SK-N-MC (cell line): ENCODE data around the gene BBS1.

Source experiments
- EZH2 ChIP-seq: fragments of 200-600 bp; sonication (generic); IDR thresholded peaks from one replicate; pipeline ENCODE4 v1.6.1; 2017; ENCODE audit warnings: antibody characterized with exemption
- POLR2AphosphoS5 ChIP-seq: IDR thresholded peaks from 2 replicates; pipeline ENCODE4 v1.6.1; 2012; ENCODE audit warnings: mild to moderate bottlenecking, low read depth, low read length, borderline replicate concordance

DNA sequence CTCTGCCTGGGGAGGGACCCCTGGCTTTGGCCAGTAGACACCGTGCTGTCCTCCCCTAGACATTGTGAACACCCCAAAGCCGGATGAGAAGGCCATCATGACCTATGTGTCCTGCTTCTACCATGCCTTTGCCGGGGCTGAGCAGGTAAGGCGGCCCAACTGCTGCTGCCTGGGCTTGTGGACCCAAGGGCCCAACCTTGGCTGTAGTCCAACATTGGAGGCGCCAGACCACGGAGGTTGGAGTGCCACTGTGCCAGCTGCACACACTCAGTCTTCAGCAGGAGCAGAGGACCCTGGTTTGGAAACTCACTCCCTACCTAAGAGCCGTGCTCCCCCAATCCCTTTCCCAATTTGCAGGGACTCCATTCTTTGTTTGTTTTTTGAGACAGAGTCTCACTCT is 45.7 kb downstream of the BBS1 start:
- TF ChIP-seq EZH2 (no peak), POLR2AphosphoS5 (no peak)
